GM21367 (cell line): ENCODE data around the gene ATAD5.
"Not testable (repeated sequence)": the region's sequence is repeated elsewhere in the genome, so short reads cannot be mapped to it uniquely, and the experiment has no call there.

Experiments used
- ATAC-seq: cut with Tn5 transposase; IDR thresholded peaks from one replicate; pipeline ENCODE4 v1.9.1; 2021; ENCODE audit not compliant: unreplicated experiment

Gene ATAD5

GRCh38 chr17:30831663-30832437 lies at the start of gene ATAD5:
ATAD5 (plus strand) TSS chr17:30831966; CDS start chr17:30832348, 382 bp downstream.
- no peak for ATAC-seq

- ATAC-seq, result no peak
Observed at GRCh38 chr17:30782206-30782605, 49.6 kb upstream of the ATAD5 start.

GRCh38 chr17:30788918-30789317 lies 42.8 kb upstream of the ATAD5 start:
- ATAC-seq, result no peak

- ATAC-seq, result no peak
Observed at GRCh38 chr17:30790279-30790678, 41.5 kb upstream of the ATAD5 start.

DNA sequence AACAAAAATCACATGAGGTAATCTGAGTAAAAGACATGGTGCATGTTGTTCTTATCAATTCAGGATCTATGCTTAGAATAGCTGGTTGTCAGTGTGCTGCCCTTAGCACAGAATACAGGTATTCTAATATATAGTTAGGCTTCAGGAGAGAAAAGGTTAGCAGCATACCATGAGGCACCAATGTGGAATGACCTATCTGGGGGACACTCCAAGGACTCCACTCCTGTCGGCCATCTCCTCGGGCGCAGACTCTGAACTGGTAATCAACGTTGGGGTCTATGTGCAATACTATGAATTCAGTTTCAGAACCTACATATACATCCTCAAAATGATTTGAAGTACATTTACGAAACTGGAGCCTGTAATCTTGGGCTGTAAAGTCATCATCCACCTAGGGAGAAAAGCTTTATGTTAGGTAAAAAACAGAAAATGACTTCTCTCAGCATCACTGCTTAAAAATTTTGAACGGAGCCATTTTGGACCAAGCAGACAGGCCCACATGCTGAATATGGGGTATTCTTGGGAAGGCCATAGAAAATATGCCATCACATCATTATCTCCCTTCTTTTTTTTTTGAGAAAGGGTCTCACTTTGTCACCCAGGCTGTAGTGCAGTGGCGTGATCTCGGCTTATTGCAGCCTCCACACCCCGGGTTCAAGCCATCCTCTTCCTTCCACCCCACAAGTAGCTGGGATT lies 38.3 kb upstream of the ATAD5 start:
- no peak for ATAC-seq

GRCh38 chr17:30794372-30794771 lies 37.4 kb upstream of the ATAD5 start:
- ATAC-seq, result no peak

GRCh38 chr17:30796016-30796415 lies 35.8 kb upstream of the ATAD5 start:
- no peak for ATAC-seq

- no peak for ATAC-seq
Observed at GRCh38 chr17:30801671-30802070, 30.1 kb upstream of the ATAD5 start.

DNA sequence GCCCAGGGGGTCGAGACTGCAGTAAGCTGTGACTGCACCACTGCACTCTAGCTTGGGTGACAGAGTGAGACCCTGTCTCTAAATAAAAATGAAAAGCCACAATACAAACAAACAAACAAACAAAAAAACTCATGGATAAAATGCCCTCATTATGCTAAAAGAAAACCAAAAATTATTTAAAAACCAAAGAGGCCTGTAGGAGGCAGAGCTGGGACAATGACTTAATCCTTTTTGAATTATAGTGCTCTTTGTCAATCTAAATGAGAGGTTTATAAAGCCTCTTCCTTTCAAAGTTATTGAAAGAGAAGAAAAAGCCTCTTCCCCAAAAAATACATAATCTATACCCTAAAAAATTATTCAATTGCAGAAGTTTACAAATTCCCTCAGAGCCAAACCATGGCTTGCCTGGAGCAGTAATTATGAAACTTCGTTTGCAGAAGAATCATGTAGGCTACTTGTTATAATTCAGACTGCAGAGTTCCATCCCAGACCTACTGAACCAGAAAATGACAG lies 25.8 kb upstream of the ATAD5 start:
- ATAC-seq, result no peak

DNA sequence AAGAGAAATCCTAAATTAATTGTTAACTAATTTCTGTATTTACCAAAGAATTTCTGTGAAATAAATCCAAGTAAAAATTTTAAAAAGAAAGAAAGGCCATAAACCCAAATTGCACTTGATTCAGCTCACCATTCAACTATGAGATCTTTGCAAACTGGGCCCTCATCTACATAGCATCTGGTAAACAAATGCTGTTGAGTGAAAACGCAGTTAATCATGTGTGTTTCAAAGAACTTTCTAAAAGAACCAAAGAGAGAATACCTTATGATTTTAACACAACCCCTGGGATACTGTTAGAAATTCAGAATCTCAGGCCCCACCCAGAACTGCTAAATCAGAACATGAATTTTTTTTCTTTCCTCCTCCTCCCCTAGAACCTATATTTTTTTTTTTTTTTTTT lies 23.9 kb upstream of the ATAD5 start:
- no peak for ATAC-seq

GRCh38 chr17:30808785-30809286 lies 22.9 kb upstream of the ATAD5 start:
- ATAC-seq, result peak; percentile 67

- ATAC-seq, result no peak
Observed at GRCh38 chr17:30809867-30810266, 21.9 kb upstream of the ATAD5 start.

GRCh38 chr17:30812218-30813177 lies 19.3 kb upstream of the ATAD5 start:
- ATAC-seq, result no peak

DNA sequence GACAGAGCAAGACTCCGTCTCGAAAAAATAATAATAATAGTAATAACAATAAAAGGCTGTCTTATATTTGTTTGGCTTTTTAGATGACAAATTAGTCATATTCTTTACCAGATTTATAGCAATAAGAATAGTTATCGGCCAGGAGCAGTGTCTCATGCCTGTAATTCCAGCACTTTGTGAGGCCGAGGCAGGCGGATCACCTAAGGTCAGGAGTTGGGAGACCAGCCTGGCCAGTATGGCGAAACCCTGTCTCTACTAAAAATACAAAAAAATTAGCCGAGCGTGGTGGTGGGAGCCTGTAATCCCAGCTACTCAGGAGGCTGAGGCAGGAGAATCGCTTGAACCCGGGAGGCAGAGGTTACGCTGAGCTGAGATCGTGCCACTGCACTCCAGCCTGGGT lies 17.5 kb upstream of the ATAD5 start:
- ATAC-seq, result not testable (repeated sequence)

GRCh38 chr17:30814860-30815259 lies 16.9 kb upstream of the ATAD5 start:
- not testable (repeated sequence) for ATAC-seq

GRCh38 chr17:30816165-30816564 lies 15.6 kb upstream of the ATAD5 start:
- no peak for ATAC-seq

- ATAC-seq, result no peak
Observed at GRCh38 chr17:30819971-30820705, 11.6 kb upstream of the ATAD5 start.

DNA sequence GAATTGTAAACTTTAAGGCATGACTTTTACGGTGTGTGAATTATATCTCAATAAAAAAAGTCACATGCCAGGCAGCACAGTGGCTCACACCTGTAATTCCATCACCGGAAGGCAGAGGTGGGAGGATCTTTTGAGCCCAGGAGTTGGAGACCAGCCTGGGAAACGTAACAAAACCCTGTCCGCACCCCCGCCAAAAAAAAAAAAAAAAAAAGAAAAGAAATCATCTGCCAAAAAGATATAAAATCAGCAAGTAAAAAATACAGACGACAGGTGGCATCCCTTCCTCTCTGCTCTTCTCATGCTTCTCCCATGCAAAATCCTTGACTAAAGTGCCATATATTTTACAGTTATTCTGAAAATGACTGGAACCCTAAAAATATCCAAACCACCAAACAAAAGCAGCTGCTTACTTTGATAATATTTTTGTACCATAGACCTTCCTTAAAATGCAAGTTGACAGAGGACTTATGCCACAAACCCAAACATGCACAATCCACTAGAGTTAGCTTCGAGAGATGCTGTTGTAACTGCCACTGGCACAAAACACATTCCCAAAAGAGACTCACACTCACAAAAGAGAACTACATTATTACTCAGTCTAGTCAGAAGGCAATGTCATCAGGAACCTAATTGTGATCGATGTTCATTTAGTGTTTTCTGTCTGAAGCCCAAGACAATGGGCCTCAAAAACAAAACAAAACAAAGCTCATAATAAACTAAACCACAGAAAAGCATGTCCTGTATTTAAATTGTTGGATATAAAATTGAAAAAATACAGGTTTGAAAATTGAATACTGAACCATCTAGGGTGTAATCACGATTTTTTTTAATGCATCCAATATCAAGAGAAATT lies 9.7 kb upstream of the ATAD5 start:
- ATAC-seq, result no peak

- not testable (repeated sequence) for ATAC-seq
Observed at GRCh38 chr17:30822919-30823318, 8.8 kb upstream of the ATAD5 start.
